Activated CD4-positive, CD25-positive, alpha-beta regulatory T cell treated with anti-CD3 and anti-CD28 coated beads, Interleukin-2, amount 50 U/mL, for 72 hours (primary cell): ENCODE data around the gene JAZF1.
"Not testable (repeated sequence)": the region's sequence is repeated elsewhere in the genome, so short reads cannot be mapped to it uniquely, and the experiment has no call there.

Experiments used
- DNase-seq: peaks from one replicate; pipeline ENCODE4 v3.0.0; 2021

The JAZF1 gene

GRCh38 chr7:28033386-28033785 lies 147.2 kb downstream of the JAZF1 start:
- DNase-seq = no peak

GRCh38 chr7:28032738-28033380 lies 147.7 kb downstream of the JAZF1 start:
- DNase-seq = no peak

GRCh38 chr7:28029051-28029450 lies 151.5 kb downstream of the JAZF1 start:
- no peak for DNase-seq

- DNase-seq = no peak
These were observed 152.1 kb downstream of the JAZF1 start for GRCh38 chr7:28028471-28028870.

GRCh38 chr7:28026237-28026636 lies 154.4 kb downstream of the JAZF1 start:
- no peak for DNase-seq

GRCh38 chr7:28024786-28025334 lies 155.7 kb downstream of the JAZF1 start:
- no peak for DNase-seq

- no peak for DNase-seq
These were observed 160.2 kb downstream of the JAZF1 start for GRCh38 chr7:28020302-28020940.

- no peak for DNase-seq
These were observed 161.6 kb downstream of the JAZF1 start for GRCh38 chr7:28018856-28019465.

- no peak for DNase-seq
These were observed 162.1 kb downstream of the JAZF1 start for GRCh38 chr7:28018446-28018845.

GRCh38 chr7:28018020-28018419 lies 162.6 kb downstream of the JAZF1 start:
- DNase-seq = no peak

- DNase-seq = no peak
These were observed 163.2 kb downstream of the JAZF1 start for GRCh38 chr7:28017372-28017771.

GRCh38 chr7:28016297-28016696 lies 164.3 kb downstream of the JAZF1 start:
- no peak for DNase-seq

GRCh38 chr7:28015169-28015568 lies 165.4 kb downstream of the JAZF1 start:
- DNase-seq = no peak

GRCh38 chr7:28014340-28014739 lies 166.3 kb downstream of the JAZF1 start:
- not testable (repeated sequence) for DNase-seq

- DNase-seq = no peak
These were observed 167.2 kb downstream of the JAZF1 start for GRCh38 chr7:28013441-28013840.

- no peak for DNase-seq
These were observed 167.6 kb downstream of the JAZF1 start for GRCh38 chr7:28013019-28013418.

- no peak for DNase-seq
These were observed 171.7 kb downstream of the JAZF1 start for GRCh38 chr7:28008911-28009310.

- DNase-seq = no peak
These were observed 172.4 kb downstream of the JAZF1 start for GRCh38 chr7:28008171-28008570.

GRCh38 chr7:28006491-28006890 lies 174.1 kb downstream of the JAZF1 start:
- no peak for DNase-seq

- DNase-seq = no peak
These were observed 174.8 kb downstream of the JAZF1 start for GRCh38 chr7:28005847-28006231.

GRCh38 chr7:28005075-28005846 lies 175.3 kb downstream of the JAZF1 start:
- no peak for DNase-seq

- DNase-seq = no peak
These were observed 177.2 kb downstream of the JAZF1 start for GRCh38 chr7:28003408-28003807.

- DNase-seq = no peak
These were observed 178.0 kb downstream of the JAZF1 start for GRCh38 chr7:28002638-28003037.
